ENCODE measurements around the gene RPSA. TPM values are rescaled to one million over a fixed set of nuclear protein-coding genes. Genes with fewer than 3 reads are reported as not detected.

The RPSA gene
- total and polyA plus RNA-seq, 9 of the 15 experiments (the other 6 are each of a cell fraction or from before 2014, with no cell fraction given): 2,290 to 4,272 (median 2,730) TPM

DNA sequence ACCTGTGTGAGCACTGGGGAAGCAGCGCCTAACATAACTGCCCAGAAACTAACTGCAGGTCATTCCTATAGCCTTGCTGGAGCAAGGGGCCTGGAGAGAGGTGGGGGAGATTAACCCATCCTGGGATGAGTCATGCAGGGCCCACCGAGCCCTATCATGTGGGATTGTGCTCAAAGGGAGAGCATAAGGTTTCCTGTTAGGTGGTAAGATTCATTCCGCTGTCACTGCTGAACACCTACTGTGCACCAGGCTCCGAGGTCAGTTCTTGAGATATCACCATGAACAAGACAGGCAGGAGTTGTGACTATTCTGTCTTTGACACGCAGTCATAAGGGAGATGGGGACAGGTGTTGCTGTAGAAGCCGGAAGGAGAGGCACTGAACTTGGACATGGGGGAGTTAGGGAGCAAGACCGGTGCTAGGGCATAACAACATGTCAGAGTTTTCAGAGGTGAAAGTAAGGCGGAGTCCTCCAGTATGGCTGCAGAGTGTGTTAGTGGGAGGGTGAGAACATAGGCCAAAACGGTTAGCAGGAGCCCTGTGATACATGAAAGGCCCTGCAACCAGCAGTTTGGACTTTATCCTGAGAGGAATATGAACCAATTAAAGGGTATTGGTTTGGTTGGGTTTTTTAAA, 20.9 kb upstream of the RPSA start (continued):
- TF ChIP-seq, protein P1, sequence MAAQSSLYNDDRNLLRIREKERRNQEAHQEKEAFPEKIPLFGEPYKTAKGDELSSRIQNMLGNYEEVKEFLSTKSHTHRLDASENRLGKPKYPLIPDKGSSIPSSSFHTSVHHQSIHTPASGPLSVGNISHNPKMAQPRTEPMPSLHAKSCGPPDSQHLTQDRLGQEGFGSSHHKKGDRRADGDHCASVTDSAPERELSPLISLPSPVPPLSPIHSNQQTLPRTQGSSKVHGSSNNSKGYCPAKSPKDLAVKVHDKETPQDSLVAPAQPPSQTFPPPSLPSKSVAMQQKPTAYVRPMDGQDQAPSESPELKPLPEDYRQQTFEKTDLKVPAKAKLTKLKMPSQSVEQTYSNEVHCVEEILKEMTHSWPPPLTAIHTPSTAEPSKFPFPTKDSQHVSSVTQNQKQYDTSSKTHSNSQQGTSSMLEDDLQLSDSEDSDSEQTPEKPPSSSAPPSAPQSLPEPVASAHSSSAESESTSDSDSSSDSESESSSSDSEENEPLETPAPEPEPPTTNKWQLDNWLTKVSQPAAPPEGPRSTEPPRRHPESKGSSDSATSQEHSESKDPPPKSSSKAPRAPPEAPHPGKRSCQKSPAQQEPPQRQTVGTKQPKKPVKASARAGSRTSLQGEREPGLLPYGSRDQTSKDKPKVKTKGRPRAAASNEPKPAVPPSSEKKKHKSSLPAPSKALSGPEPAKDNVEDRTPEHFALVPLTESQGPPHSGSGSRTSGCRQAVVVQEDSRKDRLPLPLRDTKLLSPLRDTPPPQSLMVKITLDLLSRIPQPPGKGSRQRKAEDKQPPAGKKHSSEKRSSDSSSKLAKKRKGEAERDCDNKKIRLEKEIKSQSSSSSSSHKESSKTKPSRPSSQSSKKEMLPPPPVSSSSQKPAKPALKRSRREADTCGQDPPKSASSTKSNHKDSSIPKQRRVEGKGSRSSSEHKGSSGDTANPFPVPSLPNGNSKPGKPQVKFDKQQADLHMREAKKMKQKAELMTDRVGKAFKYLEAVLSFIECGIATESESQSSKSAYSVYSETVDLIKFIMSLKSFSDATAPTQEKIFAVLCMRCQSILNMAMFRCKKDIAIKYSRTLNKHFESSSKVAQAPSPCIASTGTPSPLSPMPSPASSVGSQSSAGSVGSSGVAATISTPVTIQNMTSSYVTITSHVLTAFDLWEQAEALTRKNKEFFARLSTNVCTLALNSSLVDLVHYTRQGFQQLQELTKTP (IDR thresholded peaks at IDR 0.05; ENCODE audit: low read depth in 1 of 2, partially characterized antibody in 2 of 2): no peak
- TF ChIP-seq TAF1 (IDR thresholded peaks at IDR 0.05; ENCODE audit: control insufficient read depth, extremely low read depth, insufficient read depth, low read length, severe bottlenecking) (no peak), ARID2 (IDR thresholded peaks at IDR 0.05) (no peak), ZNF77 (CRISPR knock-in tag; IDR thresholded peaks at IDR 0.05) (no peak), ETS2 (tag; IDR thresholded peaks at IDR 0.05; ENCODE audit: borderline replicate concordance, poor library complexity, severe bottlenecking) (no peak), NFXL1 (CRISPR knock-in tag; IDR thresholded peaks at IDR 0.05) (no peak), TCF3 (CRISPR knock-in tag; IDR thresholded peaks at IDR 0.05) (peak; percentile 18; the same call in 1 of the 2 replicates), POLR2A (conservative IDR thresholded peaks at IDR 0.05) (no peak), ZKSCAN1 (IDR thresholded peaks at IDR 0.05; ENCODE audit: low read depth, low read length) (peak; percentile 98), ZFP91 (CRISPR knock-in tag; IDR thresholded peaks at IDR 0.05) (no peak), ZNF384 (IDR thresholded peaks at IDR 0.05; ENCODE audit: low read depth, low read length) (no peak), JUND (IDR thresholded peaks at IDR 0.05; ENCODE audit: borderline replicate concordance, low read depth, low read length) (peak; percentile 80), JUND (tag; IDR thresholded peaks at IDR 0.05; ENCODE audit: borderline replicate concordance, low read depth, low read length) (peak; percentile 75; the same call in 2 of the 3 replicates), TRIM28 (IDR thresholded peaks at IDR 0.05) (no peak), NR1H2 (CRISPR knock-in tag; IDR thresholded peaks at IDR 0.05) (no peak), ZBTB7A (IDR thresholded peaks at IDR 0.05; ENCODE audit: borderline replicate concordance, control insufficient read depth, low read depth, low read length) (peak; percentile 77; the same call in 1 of the 2 replicates), CBFB (CRISPR knock-in tag; IDR thresholded peaks at IDR 0.05) (no peak), YY1 (IDR thresholded peaks at IDR 0.05; ENCODE audit: borderline replicate concordance in 1 of 3, control insufficient read depth in 1 of 3, extremely low read depth in 1 of 3, insufficient read depth in 3 of 3, insufficient read length in 1 of 3, insufficient replicate concordance in 2 of 3, low read depth in 1 of 3, low read length in 2 of 3) (peak in 1 of 3 experiments; percentile 50), FOXM1 (IDR thresholded peaks at IDR 0.05; ENCODE audit: low read depth) (no peak), FOXM1 (CRISPR knock-in tag; IDR thresholded peaks at IDR 0.05; ENCODE audit: low read depth) (no peak), HDGF (IDR thresholded peaks at IDR 0.05) (peak; percentile 71), TGIF2 (CRISPR knock-in tag; IDR thresholded peaks at IDR 0.05) (no peak), MXI1 (IDR thresholded peaks at IDR 0.05; ENCODE audit: low read depth, low read length) (no peak), BACH1 (tag; IDR thresholded peaks at IDR 0.05) (no peak), PML (IDR thresholded peaks at IDR 0.05; ENCODE audit: low read length) (no peak)
